Omental fat pad (tissue), 4 donors: Measurements from ENCODE around the gene PIEZO1. TPM values are rescaled to one million over a fixed set of nuclear protein-coding genes. Genes with fewer than 3 reads are reported as not detected.

ENCODE experiments used
- ATAC-seq: fragments of 150-250 bp; one replicate; pipeline ENCODE4 v1.9.1; 2016; ENCODE audit warnings: mild to moderate bottlenecking, moderate library complexity; ENCODE audit not compliant: low FRiP score
- DNase-seq: peaks from one replicate; pipeline ENCODE4 v3.0.0-alpha.2; 2019; ENCODE audit warnings: low spot score
- total RNA-seq, 4 donors: library from RNA; depleted of rRNA; stranded (reverse); fragments of >200 nt; gene quantifications; one replicate each; pipeline ENCODE4 v1.1.0, GENCODE V29; 2016
- TF ChIP-seq, protein P1 (sequence below), 3 donors: fragments of 450-650 bp; IDR thresholded peaks; one replicate each; pipeline ENCODE4 v1.5.1; 2016 to 2017; ENCODE audit warnings: antibody characterized with exemption in 3 of 3, mild to moderate bottlenecking in 3 of 3, moderate library complexity in 2 of 3

The PIEZO1 gene
- total RNA-seq, 4 donors from 2014 or later: 151 to 315 (median 249) TPM

DNA sequence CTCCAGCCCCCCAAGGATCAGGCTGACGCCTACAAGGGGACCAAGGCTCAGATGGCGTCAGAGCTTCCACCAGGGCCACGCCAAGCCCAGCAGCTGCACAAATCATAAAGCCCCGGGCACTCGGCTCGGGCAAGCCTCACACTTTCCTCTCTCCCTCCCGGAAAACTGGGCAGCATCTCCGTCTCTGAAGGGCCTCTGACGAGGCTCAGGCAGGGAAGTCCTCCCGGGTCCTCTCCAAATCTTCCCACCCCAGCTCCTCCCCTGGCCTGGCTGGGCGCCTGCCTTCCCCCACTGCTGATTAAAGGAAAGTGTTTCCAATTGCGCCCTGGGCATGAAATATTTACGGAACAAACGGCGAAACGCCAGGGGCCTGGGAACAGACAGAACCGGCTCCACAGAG is 38.5 kb downstream of the PIEZO1 start:
- TF ChIP-seq, protein P1, sequence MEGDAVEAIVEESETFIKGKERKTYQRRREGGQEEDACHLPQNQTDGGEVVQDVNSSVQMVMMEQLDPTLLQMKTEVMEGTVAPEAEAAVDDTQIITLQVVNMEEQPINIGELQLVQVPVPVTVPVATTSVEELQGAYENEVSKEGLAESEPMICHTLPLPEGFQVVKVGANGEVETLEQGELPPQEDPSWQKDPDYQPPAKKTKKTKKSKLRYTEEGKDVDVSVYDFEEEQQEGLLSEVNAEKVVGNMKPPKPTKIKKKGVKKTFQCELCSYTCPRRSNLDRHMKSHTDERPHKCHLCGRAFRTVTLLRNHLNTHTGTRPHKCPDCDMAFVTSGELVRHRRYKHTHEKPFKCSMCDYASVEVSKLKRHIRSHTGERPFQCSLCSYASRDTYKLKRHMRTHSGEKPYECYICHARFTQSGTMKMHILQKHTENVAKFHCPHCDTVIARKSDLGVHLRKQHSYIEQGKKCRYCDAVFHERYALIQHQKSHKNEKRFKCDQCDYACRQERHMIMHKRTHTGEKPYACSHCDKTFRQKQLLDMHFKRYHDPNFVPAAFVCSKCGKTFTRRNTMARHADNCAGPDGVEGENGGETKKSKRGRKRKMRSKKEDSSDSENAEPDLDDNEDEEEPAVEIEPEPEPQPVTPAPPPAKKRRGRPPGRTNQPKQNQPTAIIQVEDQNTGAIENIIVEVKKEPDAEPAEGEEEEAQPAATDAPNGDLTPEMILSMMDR (IDR thresholded peaks at IDR 0.05): no peak
- DNase-seq (no peak), ATAC-seq (peak; percentile 9)

DNA sequence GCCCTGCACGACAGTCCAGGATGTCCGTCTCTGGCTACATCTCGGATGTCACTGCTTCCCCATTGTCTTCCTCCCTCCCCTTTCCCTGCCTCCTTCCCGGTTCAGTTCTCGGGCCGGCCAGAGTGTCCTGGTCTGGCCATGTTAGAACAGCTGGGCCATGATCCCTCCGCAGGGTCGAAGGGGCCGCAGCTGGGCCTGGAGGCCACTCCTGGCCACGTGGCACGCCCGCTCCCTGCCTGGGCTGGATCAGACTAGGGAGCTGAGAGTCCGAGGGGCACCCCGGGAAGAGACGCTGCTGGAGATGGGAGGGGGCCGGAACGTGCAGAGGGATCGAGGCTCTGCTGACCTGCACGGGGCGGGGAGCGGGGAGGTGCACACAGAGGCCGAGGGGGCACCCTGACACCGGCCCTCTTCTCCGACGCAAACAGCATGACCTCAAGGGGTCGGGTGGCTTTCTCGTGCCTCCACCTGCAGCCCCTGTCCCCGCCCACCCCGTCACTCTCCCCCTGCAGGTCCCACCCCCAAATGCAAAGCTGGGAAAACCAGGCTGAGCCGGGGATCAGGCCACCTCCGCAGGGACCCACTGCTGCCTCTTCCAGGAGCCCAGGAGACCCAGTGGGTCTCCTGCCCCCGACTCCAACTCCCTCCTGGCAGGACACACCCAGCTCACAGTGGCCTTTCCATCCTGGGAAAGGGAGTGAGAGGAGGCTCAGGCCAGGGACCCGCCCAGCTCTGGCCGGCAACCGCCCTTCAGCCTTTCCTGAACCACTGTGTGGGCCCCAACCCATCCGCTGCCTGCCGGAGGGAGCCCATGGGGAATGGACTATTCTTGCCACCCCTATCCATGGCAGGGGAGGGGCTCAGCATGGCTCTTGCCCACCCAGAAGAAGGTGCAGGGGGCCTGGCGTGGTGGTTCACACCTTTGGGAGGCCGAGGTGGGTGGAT is 40.2 kb downstream of the PIEZO1 start:
- ATAC-seq (no peak), DNase-seq (no peak)
- TF ChIP-seq, protein P1 (IDR thresholded peaks at IDR 0.05): no peak

DNA sequence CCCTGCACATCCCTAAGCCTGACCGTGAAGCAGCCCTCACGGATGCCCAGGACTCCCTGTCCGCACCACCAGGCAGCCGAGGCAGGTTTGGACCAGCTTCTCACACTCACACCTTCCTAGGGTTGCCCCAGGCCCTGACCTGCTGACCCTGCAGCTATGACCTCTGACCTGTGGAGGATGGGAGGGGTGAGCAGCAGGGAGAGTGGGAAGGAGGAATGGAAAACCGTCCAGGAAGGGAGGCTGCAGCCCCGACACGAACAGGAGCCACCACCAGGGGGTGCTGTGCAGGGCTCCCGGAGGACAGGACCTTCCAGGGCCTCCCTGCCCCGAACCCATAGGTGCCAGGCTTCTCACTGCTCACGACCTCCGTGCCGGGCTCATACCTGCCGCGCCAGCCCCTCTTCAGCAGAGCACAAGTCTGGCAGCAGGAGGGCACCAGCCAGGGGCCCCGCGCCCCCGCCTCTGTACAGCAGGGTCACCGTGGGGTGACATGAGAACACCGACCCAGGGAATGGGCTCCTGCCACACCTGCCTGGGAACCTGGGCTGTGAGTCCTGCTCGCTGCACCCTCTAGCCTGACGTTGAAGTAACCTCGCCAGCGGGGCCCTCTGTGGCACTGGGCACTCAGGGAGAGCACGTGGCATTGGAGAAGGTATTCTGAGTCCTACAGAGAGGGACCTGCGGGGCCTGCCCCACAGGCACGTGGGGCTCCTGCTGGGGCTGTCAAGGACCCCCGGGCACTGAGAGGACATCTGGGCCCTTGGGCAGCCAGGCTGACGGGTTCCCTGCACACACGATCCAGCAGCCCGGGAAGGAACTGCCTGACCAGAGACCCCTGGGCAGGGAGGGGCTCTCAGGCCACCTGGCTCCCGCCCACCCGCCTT is 41.1 kb downstream of the PIEZO1 start:
- DNase-seq (peak; percentile 87), ATAC-seq (peak; percentile 52)
- TF ChIP-seq, protein P1 (IDR thresholded peaks at IDR 0.05): no peak

DNA sequence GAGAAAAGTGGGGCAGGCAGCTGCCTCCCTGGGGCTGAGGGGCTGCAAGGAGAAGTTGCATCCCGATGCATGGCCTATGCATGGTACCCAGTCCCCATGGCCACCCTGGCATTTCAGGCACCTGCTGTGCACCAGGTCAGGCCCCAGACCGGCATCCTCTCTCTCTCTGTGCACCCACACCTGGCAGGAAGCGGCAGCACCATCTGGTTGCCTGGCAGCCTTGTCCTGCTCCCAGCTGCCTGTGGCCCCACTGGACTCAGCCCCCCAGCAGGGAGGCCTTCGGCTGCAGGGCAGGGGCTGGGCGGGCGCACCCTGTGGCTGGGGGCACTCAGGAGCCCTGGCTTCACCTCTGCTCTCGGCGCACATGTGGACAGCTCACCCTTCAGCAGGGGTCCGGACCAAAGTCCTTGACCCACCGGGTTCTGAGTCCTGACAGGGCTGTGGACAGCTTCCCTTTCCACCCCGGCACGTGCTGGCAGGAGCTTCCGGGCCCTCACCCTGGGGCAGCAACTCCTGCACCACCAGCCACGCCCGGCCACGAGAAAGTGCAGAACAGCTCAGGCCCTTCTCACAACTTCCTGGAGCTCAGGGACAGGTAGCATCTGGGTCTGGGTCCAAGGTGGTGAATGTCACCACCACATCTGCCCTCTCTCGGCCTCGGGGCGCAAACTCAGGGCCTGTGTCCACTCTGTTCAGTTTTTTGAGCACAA is 42.0 kb downstream of the PIEZO1 start:
- DNase-seq (no peak), ATAC-seq (no peak)
- TF ChIP-seq, protein P1 (IDR thresholded peaks at IDR 0.05): no peak

DNA sequence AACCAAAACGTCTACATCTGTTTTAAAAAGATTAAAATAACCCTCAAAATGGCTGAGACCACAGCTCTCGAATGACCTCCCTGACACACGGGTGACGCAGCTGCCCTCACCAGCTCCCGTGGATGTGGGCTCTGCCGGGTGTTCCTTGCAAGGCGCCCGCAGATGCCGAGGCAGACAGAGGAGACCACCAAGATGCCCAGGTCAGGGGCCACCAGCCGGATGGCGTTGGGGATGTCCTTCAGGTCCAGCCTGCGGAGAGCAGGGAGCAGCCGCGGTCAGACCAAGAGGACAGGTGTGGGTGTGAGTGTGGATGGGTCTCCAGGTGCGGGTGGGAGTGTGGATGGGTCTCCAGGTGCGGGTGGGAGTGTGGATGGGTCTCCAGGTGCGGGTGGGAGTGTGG is 43.7 kb downstream of the PIEZO1 start:
- TF ChIP-seq, protein P1 (IDR thresholded peaks at IDR 0.05): no peak
- DNase-seq (no peak), ATAC-seq (no peak)

DNA sequence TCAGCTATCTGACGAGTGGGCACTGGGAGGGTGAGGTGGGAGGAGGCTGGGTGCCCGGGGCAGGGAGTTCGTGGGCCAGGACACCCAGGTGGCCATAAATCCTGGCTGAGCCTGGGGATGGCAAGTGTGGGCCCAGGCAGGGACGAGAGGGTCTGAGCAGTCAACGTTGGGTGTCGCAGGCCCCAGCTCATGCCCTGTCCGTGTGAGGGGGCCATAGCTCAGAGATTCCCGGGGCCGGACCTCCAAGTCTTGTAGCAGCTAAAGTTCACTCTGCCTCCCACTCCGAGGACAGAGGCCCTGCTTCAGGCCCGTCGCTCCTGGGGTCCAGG is 44.3 kb downstream of the PIEZO1 start:
- TF ChIP-seq, protein P1 (IDR thresholded peaks at IDR 0.05): no peak
- ATAC-seq: no peak
- no peak for DNase-seq
